Measurements from ENCODE around the gene LRRC8B. TPM values are rescaled to one million over a fixed set of nuclear protein-coding genes. Genes with fewer than 3 reads are reported as not detected.

Gene LRRC8B
- total RNA-seq, 2 donors from 2014 or later = 5.5 to 6.5 TPM

GRCh38 chr1:89620664-89621063 lies 96.0 kb downstream of the LRRC8B start:
- ATAC-seq (ENCODE audit: insufficient number of reproducible peaks, low FRiP score, low read depth) (no peak), DNase-seq (ENCODE audit: low spot score) (no peak)
- Histone ChIP-seq H3K4me3 (no peak overlapping the region), H3K27ac (no peak overlapping the region), H3K36me3 (no peaks in the 10 kb centered on the region), H3K4me1 (ENCODE audit: control insufficient read depth in 1 of 2, low read depth in 2 of 2) (peaks cover 0 to 8% of the 10 kb centered on the region in 2 donors), H3K27me3 (replicated peaks; ENCODE audit: insufficient read depth) (no peaks in the 10 kb centered on the region), H3K9me3 (no peaks in the 10 kb centered on the region)
- no peak for TF ChIP-seq CTCF (IDR thresholded peaks at IDR 0.05)

- Histone ChIP-seq H3K4me1 (ENCODE audit: control insufficient read depth in 1 of 2, low read depth in 2 of 2) (no peaks in the 10 kb centered on the region), H3K9me3 (no peaks in the 10 kb centered on the region), H3K4me3 (no peak overlapping the region), H3K27me3 (replicated peaks; ENCODE audit: insufficient read depth) (no peaks in the 10 kb centered on the region), H3K27ac (no peak overlapping the region), H3K36me3 (no peaks in the 10 kb centered on the region)
- no peak for ATAC-seq (ENCODE audit: insufficient number of reproducible peaks, low FRiP score, low read depth)
- TF ChIP-seq CTCF (IDR thresholded peaks at IDR 0.05) = no peak
- no peak for DNase-seq (ENCODE audit: low spot score)
Observed at GRCh38 chr1:89622895-89623294, 98.3 kb downstream of the LRRC8B start.

- H3K27me3 ChIP-seq (replicated peaks; ENCODE audit: insufficient read depth) = no peaks in the 10 kb centered on the region
- H3K36me3 ChIP-seq = no peaks in the 10 kb centered on the region
- H3K4me1 ChIP-seq (ENCODE audit: control insufficient read depth in 1 of 2, low read depth in 2 of 2) = no peaks in the 10 kb centered on the region
- ATAC-seq (ENCODE audit: insufficient number of reproducible peaks, low FRiP score, low read depth) (no peak), DNase-seq (ENCODE audit: low spot score) (no peak)
- no peak overlapping the region for H3K27ac ChIP-seq
- no peaks in the 10 kb centered on the region for H3K9me3 ChIP-seq
- H3K4me3 ChIP-seq = no peak overlapping the region
- TF ChIP-seq CTCF (IDR thresholded peaks at IDR 0.05) = no peak
Observed at GRCh38 chr1:89624314-89624713, 99.7 kb downstream of the LRRC8B start.

- Histone ChIP-seq H3K36me3 (no peaks in the 10 kb centered on the region), H3K27me3 (replicated peaks; ENCODE audit: insufficient read depth) (no peaks in the 10 kb centered on the region), H3K4me3 (no peak overlapping the region), H3K4me1 (ENCODE audit: control insufficient read depth in 1 of 2, low read depth in 2 of 2) (no peaks in the 10 kb centered on the region), H3K27ac (no peak overlapping the region), H3K9me3 (no peaks in the 10 kb centered on the region)
- no peak for DNase-seq (ENCODE audit: low spot score)
- no peak for ATAC-seq (ENCODE audit: insufficient number of reproducible peaks, low FRiP score, low read depth)
- no peak for TF ChIP-seq CTCF (IDR thresholded peaks at IDR 0.05)
Observed at GRCh38 chr1:89624715-89625323, 100.2 kb downstream of the LRRC8B start.

- no peak for DNase-seq (ENCODE audit: low spot score)
- TF ChIP-seq CTCF (IDR thresholded peaks at IDR 0.05) = no peak
- Histone ChIP-seq H3K36me3 (no peaks in the 10 kb centered on the region), H3K27me3 (replicated peaks; ENCODE audit: insufficient read depth) (no peaks in the 10 kb centered on the region), H3K4me3 (no peak overlapping the region), H3K27ac (no peak overlapping the region), H3K4me1 (ENCODE audit: control insufficient read depth in 1 of 2, low read depth in 2 of 2) (peaks cover 0 to 14% of the 10 kb centered on the region in 2 donors), H3K9me3 (no peaks in the 10 kb centered on the region)
- no peak for ATAC-seq (ENCODE audit: insufficient number of reproducible peaks, low FRiP score, low read depth)
Observed at GRCh38 chr1:89627596-89627962, 103.0 kb downstream of the LRRC8B start.

All from thoracic aorta (tissue), 2 donors.